Measurements from ENCODE around the gene TUBG1.
A peak's percentile ranks its signal among the peaks of the same experiment; 100 is the strongest.
"Not testable (repeated sequence)": the region's sequence is repeated elsewhere in the genome, so short reads cannot be mapped to it uniquely, and the experiment has no call there.

The TUBG1 gene

DNA sequence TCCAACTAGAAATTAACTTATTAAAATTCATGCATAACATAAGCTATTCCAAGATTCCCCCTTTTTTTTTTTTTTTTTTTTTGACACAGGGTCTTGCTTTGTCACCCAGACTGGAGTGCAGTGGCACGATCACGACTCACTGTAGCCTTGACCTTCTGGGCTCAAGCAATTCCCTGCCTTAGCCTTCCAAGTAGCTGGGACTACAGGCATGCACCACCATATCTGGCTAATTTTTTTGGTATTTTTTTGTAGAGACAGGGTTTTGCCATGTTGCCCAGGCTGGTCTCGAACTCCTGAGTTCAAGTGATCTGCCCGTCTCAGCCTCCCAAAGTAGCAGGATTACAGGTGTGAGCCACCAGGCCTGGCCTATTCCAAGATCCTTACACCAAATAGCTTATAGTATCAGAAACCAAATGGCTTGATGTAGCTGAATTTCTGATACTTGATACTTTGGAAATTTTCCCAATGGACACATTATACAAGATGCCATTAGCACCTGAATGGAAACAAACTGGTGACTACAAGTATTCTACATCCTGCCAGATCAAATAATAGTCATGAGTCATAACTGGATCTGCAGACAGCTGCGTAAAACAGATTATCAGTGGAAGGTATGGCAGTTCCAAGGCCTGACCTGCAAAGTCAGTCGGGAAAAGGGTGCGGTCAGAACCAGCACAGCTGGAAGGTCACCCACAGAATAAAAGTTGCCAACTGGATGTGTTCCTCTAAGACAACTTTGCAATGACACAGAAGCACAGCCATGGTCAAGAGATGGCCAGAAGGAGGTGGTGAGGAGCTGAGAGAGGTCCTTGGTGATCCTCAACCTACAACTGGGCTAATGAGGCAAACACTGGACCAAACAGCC is 14.5 kb downstream of the TUBG1 start:
- DNase-seq: peak in 1 of 3 experiments; percentile 4

DNA sequence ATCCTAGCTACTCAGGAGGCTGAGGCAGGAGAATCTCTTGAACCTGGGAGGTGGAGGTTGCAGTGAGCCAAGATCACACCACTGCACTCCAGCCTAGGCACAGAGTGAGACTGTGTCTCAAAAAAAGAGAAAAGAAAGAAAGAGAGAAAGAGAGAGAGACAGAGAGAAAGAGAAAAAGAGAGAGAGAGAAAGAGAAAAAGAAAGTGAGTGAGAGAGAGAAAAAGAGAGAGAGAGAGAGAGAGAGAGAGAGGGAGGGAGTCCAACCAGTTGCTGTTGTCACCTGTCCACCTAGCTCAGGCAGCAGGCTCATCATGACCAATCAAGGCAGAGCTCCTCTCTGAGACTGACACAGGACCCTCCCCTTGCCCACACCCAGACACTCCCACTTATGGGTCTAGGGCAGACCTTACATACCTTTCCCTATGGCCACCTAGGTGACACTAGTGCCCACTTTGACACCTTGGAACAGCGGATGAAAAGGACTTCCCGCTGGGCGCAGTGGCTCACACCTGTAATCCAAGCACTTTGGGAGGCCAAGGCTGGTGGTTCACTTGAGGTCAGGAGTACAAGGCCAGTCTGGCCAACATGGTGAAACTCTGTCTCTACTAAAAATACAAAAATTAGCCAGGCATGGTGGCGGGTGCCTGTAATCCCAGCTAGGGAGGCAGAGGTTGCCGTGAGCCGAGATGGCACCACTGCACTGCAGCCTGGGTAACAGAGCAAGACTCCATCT is 17.7 kb downstream of the TUBG1 start:
- not testable (repeated sequence) for DNase-seq

DNA sequence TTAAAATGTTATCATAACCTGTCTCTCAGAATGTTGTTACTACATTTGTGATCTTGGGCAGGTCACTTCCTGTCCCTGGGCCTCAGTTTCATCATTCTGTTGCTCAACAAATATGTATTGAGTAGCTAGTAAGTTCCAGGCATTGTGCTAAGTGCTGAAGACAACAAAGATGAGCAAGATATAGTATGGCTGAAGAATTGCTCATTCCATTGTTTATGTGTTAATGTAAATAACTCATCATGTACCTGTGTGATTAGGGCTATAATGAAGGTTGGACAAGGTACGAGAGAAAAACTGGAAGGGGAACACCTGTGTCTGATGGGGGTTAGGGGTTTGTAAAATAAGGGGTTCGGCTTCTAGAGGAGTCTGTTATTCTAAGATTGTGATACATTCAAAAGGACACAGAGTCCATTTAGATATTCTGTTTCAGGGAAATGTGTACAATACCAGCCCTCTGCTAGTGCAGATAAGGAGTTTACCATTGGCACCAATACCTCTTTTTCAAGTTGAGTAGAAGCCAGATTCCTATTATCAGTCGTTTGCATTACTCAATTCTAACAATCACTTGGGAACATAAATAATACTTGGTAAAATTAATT is 20.0 kb downstream of the TUBG1 start:
- DNase-seq: no peak

DNA sequence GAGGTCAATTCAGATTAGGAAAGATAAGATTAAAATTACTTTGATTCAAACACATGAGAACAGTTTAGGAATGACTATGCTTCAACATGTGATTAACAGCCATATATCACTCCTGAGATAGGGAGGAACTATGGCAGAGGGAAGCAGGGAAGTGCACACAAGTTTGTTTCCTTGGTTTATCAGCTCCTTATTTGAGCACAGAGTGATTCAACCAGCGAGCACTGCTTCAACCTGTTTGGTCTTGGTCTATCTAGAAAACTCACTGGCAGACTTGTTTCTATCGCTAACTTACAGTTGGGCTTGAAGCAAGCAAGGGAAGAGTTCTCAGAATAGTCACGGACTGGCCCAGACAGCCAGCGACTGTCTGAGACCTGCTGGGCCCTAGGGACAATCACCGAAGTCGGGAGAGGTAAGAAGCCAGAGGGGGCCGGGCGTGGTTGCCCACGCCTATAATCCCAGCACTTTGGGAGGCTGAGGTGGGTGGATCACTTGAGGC is 23.5 kb downstream of the TUBG1 start:
- DNase-seq: no peak

DNA sequence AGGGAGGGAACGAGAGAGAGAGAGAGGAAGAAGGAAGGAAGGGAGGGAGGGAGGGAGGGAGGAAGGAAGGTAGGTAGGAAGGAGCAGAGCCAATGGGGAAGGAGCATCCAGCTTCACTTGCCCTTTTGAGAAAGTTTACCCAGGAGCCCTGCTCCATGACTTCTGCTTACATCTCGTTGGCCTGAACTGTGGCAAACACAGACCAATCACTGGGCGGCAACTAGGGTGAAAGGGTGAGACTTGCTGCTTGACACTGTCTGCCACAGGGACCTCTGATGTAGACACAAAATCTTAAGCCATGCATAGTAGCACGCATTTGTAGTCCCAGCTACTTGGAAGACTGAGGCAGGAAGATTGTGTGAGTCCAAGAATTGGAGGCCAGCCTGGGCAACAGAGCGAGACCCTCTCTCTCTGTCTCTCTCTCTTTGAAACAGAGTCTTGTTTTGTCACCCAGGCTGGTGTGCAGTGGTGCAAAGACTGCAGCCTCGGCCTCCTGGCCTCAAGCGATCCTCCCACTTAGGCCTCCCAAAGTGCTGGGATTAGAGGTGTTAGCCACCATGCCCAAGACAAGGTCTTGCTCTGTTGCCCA is 30.1 kb downstream of the TUBG1 start:
- no peak for DNase-seq

DNA sequence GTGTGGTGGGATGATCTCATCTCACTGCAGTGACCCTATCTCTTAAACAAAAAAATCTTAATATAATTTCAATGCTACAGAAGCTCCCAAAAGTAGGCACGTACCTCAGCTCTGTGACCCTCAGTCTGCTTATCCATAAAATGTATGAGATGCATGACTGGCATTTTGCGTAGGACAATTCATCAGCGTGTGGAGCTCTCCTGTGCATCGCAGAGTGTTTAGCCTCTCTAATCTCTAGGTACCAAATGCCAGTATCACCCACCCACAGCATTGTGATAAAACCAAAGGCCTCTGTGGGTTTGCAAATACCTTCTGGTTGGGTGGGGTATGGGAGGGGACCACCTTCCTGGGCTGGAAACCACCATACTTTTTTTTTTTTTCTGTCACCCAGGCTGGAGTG is 30.6 kb downstream of the TUBG1 start:
- no peak for DNase-seq

DNA sequence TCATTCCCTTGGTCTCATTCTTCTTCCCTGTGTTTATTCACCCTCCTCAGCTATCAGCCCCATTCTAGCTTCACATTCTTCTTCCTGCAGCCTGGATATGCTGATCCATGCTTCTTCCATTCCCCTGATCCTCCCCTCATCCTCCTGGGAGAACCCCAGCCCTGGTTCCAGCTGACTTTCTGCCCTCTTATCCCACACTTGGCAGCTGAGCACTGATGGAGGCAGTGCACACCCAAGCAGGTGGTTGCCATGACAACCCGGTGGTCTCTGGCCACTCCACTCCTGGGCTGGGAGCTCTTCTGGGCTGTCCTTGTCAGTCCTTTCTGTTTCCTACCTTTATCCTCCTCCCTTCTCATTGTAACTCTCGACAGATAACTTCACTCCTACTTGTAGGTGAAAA is 32.9 kb downstream of the TUBG1 start:
- peak in 2 of 3 experiments; percentile 20 to 62 for DNase-seq

DNA sequence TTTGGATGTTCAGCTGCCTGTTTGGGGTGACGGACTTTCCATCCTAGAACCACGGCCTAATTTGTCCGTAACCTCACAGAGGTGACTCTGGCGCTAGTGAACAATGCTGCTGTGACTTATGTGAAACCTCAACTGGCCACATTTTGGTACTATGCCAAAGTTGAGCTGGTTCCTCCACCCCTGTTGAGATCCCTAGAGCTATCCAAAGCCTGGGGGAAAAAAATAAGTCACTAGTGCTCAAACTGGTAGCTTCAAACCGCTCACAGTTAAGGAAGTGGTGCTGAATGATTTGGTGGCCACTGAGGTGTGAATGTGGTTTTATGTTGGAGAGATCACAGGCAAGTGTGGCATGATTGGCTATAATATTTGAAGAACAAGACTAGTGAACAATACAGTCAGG is 38.3 kb downstream of the TUBG1 start:
- no peak for DNase-seq

DNA sequence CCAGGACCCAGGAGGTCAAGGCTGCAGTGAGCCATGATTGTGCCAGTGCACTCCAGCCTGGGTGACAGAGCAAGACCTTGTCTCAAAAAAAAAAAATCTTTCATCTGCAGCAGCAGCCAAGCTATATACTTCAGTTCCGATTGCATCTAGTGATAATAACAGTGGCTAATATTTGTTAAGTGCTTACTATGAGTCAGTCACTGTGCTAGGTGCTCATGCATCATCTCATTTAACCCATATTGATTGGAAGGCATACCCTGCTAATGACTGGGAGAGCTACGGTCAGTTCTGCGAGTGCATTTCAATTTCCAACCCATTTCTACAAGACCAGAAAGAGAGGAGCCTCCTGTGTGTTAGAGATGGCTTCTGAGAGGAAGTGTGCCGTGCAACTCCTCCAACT is 41.9 kb downstream of the TUBG1 start:
- no peak for DNase-seq

DNA sequence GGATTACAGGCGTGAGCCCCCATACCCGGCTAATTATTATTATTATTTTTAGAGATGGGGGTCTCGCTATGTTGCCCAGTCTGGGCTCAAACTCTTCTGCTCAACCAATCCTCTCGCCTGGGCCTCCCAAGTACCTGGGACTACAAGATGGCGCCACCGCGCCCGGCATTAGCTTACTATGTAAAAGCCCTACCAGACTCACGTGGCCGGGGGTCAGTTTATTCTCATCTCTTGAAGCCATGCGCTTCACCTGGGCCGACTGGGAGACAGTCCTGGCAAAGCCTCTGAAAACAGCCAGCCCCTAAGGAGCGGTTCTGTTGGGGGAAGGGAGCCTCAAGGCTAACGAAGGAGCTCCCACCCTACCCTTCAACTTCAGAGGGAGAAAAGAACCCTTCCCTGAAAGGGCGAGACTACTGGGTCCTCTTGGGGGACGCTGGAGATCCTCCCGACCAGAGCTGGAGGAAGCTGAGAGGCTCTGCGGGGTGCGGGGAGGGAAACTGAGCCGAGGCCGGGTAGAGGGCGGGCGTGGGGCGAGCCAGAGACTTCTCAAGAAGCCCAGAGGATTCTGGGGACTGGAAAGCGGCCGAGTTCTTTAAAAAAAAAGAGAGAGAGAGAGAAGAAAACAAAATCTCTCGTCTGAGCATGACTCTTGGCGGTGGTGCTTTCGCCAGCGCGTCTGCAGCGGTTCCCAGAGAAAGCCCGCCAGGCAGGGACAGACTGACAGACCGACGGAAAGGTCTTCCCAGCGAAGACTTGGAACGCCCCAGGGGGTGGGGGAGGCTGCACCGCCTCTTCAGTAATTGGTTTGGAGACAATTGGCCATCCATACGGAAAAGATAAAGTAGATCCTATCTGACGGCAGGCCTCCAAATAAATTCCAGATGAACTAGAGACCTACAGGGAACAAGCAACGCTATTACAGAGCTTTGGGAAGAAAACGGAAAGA is 44.0 kb downstream of the TUBG1 start:
- no peak for DNase-seq

DNA sequence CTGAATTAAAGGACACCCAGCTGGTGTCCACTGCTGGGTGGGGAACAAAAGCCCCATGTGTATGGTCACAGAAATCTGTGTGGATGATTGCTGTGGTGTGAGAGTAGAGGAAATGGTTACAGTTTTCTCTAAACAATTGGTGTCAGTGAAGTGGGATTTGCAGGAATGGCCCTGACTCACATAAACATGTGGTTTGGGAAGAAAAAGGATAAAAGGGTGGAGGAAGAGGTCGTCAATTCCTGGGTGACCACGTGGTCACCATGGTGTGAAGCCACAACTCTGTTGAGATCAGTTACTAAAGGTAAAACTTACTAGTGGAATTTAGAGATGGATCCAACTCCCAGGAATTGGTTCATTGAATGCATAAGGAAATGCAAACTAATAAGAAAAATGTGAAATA is 46.0 kb downstream of the TUBG1 start:
- no peak for DNase-seq

DNA sequence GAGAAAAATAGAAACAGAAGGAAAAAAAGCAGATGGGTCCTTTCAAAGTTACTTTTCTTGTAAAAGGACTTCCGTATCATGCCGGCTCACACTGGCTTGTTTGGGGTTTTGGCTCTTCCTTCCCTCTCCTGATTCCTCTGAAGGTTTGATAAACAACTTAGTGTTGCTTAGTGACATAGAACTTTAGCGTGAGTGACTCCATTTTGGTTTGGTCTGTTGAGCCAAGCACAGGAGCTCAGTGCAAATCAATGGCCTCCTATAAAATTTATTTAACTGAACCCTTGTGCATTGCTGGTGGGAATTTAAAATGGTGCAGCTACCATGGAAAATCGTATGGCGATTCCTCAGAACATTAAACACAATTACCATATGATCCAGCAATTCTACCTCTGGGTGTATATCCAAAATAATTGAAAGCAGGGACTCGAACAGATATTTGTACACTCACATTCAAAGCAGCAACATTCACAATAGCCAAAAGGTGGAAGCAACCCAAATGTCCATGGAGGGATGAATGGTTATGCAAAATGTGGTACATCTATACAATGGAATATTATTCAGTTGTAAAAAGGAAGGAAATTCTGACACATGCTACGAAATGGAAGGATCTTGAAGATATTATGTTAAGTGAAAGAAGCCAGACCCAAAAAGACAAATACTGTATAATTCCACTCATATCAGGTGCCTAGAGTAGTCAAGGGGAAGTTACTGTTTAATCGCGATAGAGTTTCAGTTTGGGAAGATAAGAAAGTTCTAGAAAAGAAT is 48.5 kb downstream of the TUBG1 start:
- no peak for DNase-seq

DNA sequence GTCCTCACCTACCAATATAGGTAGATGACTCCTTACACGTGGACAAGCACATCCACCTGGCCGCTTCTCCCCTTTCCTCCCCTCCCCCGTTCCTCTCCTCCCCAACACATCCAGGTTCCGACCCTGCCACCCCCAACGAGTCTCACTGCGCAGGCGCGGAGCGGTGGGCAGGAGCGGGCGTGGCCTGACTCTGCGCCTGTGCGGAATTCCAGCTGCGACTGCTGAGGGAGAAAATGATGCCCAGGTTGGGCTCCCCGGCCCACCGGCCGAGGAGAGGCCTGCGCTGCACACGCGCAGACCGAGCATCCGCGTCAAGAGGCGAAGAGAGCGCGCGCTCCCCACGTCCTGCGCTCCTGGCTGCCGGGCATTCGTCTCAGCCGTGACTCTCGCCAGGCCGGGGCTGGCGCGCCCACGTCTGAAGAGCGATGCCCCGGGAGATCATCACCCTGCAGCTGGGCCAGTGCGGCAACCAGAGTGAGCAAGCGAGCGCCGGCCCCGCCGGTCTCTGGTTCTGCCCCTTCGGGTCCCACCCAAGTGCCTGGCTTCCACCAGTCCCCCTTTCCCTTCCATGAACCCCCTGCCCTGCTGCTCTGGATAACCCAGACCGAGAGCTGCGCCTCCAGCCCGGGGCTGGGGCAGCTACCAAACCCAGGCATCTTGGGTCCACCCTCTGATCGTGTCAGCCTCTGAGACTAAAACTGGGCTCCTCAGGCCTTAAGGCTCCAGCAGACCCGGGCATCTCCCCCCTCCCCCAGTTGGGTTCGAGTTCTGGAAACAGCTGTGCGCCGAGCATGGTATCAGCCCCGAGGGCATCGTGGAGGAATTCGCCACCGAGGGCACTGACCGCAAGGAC is 49.8 kb downstream of the TUBG1 start, which contains the start of gene TUBG2:
TSS of gene TUBG2 (plus strand) at position 206 of the 853 bp plus-strand sequence. CDS start at position 426, 220 bp downstream.
- peak; percentile 96 to 99 (median 97) for DNase-seq

DNA sequence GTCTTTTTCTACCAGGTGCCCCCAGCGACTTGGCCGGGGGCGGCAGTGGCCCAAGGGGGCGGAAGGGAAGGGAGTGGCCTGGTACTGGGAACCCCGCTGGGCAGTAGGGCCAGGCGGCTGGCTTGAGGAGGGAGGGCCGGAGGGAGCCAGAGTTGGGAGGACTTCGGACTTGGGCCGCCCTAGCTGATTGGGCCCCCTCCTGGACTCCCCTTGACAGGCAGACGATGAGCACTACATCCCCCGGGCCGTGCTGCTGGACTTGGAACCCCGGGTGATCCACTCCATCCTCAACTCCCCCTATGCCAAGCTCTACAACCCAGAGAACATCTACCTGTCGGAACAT is 50.4 kb downstream of the TUBG1 start:
- not testable (repeated sequence) for DNase-seq

DNA sequence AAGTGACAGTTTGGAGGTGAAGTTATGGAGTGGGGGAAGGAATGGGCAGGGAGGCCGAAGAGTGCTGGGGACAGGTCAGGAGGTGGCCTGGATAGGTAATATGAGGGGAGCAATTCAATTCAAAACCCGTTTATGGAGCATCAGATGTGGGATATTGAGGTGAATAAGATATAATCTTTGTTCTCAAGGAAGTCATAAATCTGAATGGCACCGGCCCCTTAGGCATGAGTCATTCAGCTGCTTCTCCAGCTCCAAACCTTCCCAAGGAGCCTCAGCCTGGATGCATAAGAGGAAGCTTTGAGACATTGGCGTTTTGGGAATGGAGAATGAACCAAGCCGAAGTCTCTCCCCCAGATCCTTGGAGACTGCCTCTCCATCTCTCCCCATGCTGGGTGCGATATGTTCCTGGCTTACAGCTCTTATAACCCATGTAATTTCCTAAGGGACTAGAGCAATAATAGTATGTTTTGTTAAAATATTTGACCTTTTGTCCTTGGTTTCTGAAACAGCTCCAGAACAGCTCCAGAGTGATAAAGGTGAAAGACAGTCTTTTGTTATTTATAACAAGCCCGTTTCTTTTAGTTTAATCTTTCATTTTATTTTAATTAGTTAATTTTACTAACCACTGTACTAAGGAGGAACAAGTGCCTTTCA is 51.3 kb downstream of the TUBG1 start:
- no peak for DNase-seq
